ENCODE measurements around the gene NFATC1.

DNA sequence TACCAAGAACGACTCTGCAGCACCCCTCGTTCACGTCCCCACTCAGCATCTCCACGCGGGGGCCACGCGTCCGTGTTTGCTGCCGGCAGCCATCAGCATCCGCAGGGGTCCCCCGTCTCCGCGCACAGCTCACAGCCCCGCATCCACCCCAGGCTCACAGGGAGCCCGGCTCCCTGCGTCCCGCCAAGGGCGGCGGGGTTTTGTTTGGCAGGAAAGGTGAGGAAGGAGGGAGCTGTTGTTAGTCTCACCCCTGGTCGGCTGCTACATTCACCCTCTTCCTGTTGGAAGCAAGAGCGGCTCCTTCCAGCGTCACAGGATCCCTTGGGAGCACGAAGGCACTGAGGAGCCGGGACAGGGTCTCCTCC, 152.9 kb downstream of the NFATC1 start:
- TF ChIP-seq POLR2A (IDR thresholded peaks at IDR 0.05) = no peak
- TF ChIP-seq, protein P1, sequence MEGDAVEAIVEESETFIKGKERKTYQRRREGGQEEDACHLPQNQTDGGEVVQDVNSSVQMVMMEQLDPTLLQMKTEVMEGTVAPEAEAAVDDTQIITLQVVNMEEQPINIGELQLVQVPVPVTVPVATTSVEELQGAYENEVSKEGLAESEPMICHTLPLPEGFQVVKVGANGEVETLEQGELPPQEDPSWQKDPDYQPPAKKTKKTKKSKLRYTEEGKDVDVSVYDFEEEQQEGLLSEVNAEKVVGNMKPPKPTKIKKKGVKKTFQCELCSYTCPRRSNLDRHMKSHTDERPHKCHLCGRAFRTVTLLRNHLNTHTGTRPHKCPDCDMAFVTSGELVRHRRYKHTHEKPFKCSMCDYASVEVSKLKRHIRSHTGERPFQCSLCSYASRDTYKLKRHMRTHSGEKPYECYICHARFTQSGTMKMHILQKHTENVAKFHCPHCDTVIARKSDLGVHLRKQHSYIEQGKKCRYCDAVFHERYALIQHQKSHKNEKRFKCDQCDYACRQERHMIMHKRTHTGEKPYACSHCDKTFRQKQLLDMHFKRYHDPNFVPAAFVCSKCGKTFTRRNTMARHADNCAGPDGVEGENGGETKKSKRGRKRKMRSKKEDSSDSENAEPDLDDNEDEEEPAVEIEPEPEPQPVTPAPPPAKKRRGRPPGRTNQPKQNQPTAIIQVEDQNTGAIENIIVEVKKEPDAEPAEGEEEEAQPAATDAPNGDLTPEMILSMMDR (IDR thresholded peaks at IDR 0.05) = no peak
- no peak for TF ChIP-seq POLR2AphosphoS5 (IDR thresholded peaks at IDR 0.05; ENCODE audit: insufficient read depth in 1 of 2, low read depth in 1 of 2)

All from vagina (tissue), 2 donors.